ENCODE measurements around the gene MLXIP.
A peak's percentile ranks its signal among the peaks of the same experiment; 100 is the strongest.

MLXIP gene

DNA sequence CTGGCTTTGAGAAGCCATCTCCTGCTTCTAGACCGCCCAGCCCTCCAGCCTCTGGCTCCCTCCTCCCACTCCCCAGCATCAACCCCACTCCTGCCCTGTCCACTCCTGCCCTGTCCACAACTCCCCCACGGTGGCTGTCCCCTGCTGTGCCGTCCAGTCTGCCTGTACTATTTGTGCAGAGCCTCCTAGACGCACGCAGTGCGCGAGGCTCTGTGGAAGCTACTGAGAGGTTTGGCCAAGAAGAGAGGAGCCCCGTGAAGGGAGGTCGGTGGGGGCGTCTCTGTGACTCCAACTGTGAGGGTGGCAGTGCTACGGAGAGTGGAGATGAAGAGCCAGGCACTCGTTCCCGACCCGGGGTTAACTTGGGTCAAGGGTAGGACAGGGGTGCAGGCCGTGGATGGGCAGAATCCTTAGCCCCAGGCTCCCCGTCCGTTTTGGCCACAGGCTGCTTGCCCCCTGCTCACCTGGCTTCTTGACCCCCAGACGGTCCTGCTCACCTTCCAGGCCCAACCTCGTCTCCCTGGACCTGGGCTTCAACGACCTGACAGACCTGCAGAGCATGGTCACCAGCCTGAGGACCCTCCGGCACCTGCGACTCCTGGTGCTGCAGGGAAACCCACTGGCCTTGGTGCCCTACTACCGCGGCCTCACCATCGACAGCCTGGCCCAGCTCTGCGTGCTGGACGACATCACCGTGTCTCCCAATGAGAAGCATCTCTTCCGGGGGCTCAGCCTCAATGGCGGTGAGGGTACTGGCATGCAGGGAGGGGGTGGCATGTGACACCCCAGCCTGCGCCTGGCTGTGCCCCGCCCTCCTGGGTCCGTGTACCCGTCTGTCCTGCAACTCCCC lies 111.3 kb downstream of the MLXIP start:
- H3K4me2 ChIP-seq (ENCODE audit: insufficient read depth, low read length, poor library complexity, severe bottlenecking) = no peak overlapping the region
- no peak for DNase-seq (ENCODE audit: low spot score)
- H2BK120ac ChIP-seq (ENCODE audit: low read depth, low read length) = peak overlapping the region; percentile 91
- H2BK12ac ChIP-seq (ENCODE audit: low read length) = peak overlapping the region; percentile 63
- H3K27me3 ChIP-seq (ENCODE audit: control insufficient read depth in 3 of 3, insufficient read depth in 3 of 3, low read depth in 1 of 3, low read length in 3 of 3) = peaks cover 0 to 14% (median 2%) of the 10 kb centered on the region in 3 experiments
- H3K14ac ChIP-seq (ENCODE audit: low read length) = peak overlapping the region; percentile 63
- no peak overlapping the region for H2BK5ac ChIP-seq (ENCODE audit: low read length)
- H3K9me3 ChIP-seq (replicated peaks in 1 of 2; ENCODE audit: control insufficient read depth in 2 of 2, insufficient read depth in 1 of 2, low read depth in 1 of 2, low read length in 2 of 2) = no peaks in the 10 kb centered on the region
- peak overlapping the region; percentile 91 for H2AK5ac ChIP-seq (ENCODE audit: low read depth, low read length)
- H3K27ac ChIP-seq (replicated peaks; ENCODE audit: low read length) = no peak overlapping the region
- H3K4me3 ChIP-seq (ENCODE audit: low read length in 2 of 2) = no peak overlapping the region
- H4K91ac ChIP-seq (ENCODE audit: low read depth, low read length, poor library complexity) = peak overlapping the region; percentile 81
- no peak overlapping the region for H4K8ac ChIP-seq (ENCODE audit: low read depth, low read length)
- H2BK15ac ChIP-seq (ENCODE audit: low read length) = peak overlapping the region; percentile 45
- WGBS, 2 donors (ENCODE audit: extremely low coverage in 2 of 2, insufficient read length in 2 of 2, insufficient replicate concordance in 1 of 2) = no CpG with 5 or more reads among the region's 34 CpGs
- H3K18ac ChIP-seq (ENCODE audit: low read length) = peak overlapping the region; percentile 53
- no peaks in the 10 kb centered on the region for H3K36me3 ChIP-seq (replicated peaks in 1 of 2; ENCODE audit: control insufficient read depth in 2 of 2, insufficient read depth in 2 of 2, low read length in 2 of 2)
- H2AFZ ChIP-seq (ENCODE audit: low read length) = peak overlapping the region; percentile 29
- no peak overlapping the region for H3K4ac ChIP-seq (ENCODE audit: low read length)
- H3K23ac ChIP-seq (ENCODE audit: low read depth, low read length, poor library complexity) = peak overlapping the region; percentile 58
- H3K79me1 ChIP-seq (ENCODE audit: low read depth, low read length) = no peaks in the 10 kb centered on the region
- H3K4me1 ChIP-seq (ENCODE audit: control insufficient read depth in 2 of 2, insufficient read depth in 1 of 2, low read depth in 1 of 2, low read length in 2 of 2) = peaks cover 0 to 7% of the 10 kb centered on the region in 2 donors
- peak overlapping the region; percentile 4 for H3K9ac ChIP-seq (ENCODE audit: low read depth, low read length, poor library complexity)

DNA sequence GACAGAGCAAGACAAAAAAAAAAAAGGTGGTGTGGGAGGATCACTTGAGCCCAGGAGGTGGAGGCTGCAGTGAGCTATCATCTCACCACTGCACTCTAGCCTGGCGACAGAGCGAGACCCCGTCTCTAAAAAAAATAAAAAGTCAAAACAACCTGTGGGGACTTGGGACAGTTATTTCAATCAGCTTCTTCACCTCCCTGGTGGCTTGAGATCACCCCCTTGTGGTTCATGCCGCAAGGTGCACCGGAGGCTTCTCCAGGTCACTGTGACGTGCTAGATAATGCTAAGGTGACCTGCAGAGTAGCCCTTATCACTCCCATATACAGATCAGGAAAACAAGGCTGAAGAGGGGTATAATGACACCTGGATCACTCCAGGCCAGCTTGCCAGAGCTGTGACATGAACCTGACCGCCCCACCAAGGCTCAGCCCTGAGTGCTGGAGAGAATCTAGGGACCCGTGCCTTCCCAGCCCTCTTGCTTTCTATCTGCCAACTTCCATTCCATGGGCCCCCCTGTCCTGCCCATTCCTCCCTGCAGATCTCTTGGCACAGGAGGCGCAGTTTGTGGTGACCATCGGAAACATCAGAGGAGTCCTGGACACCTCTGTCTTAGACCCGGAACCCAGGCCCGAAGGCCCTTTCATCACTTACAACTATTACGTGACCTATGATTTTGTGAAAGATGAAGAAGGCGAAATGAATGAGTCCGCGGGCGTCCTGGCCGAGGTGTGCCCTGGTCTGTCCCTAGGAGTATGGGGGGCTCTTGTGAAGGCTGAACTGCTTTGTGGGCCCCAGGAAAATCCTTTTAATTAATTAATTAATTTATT lies 112.5 kb downstream of the MLXIP start:
- Histone ChIP-seq H2AFZ (ENCODE audit: low read length) (no peak overlapping the region), H3K4me1 (ENCODE audit: control insufficient read depth in 2 of 2, insufficient read depth in 1 of 2, low read depth in 1 of 2, low read length in 2 of 2) (peaks cover 0 to 7% of the 10 kb centered on the region in 2 donors), H3K36me3 (replicated peaks in 1 of 2; ENCODE audit: control insufficient read depth in 2 of 2, insufficient read depth in 2 of 2, low read length in 2 of 2) (no peaks in the 10 kb centered on the region), H4K91ac (ENCODE audit: low read depth, low read length, poor library complexity) (no peak overlapping the region), H3K27ac (replicated peaks; ENCODE audit: low read length) (no peak overlapping the region), H3K9me3 (replicated peaks in 1 of 2; ENCODE audit: control insufficient read depth in 2 of 2, insufficient read depth in 1 of 2, low read depth in 1 of 2, low read length in 2 of 2) (peaks cover 0 to 3% of the 10 kb centered on the region in 2 donors), H2AK5ac (ENCODE audit: low read depth, low read length) (no peak overlapping the region), H3K18ac (ENCODE audit: low read length) (no peak overlapping the region), H2BK15ac (ENCODE audit: low read length) (no peak overlapping the region), H2BK120ac (ENCODE audit: low read depth, low read length) (no peak overlapping the region), H2BK5ac (ENCODE audit: low read length) (no peak overlapping the region), H3K4ac (ENCODE audit: low read length) (no peak overlapping the region), H4K8ac (ENCODE audit: low read depth, low read length) (no peak overlapping the region), H3K4me2 (ENCODE audit: insufficient read depth, low read length, poor library complexity, severe bottlenecking) (no peak overlapping the region), H3K79me1 (ENCODE audit: low read depth, low read length) (no peaks in the 10 kb centered on the region), H2BK12ac (ENCODE audit: low read length) (no peak overlapping the region), H3K14ac (ENCODE audit: low read length) (no peak overlapping the region), H3K23ac (ENCODE audit: low read depth, low read length, poor library complexity) (no peak overlapping the region), H3K9ac (ENCODE audit: low read depth, low read length, poor library complexity) (no peak overlapping the region), H3K4me3 (ENCODE audit: low read length in 2 of 2) (no peak overlapping the region), H3K27me3 (ENCODE audit: control insufficient read depth in 3 of 3, insufficient read depth in 3 of 3, low read depth in 1 of 3, low read length in 3 of 3) (peaks cover 0 to 2% (median 0%) of the 10 kb centered on the region in 3 experiments)
- DNase-seq (ENCODE audit: low spot score) = peak; percentile 57
- WGBS, 2 donors (ENCODE audit: extremely low coverage in 2 of 2, insufficient read length in 2 of 2, insufficient replicate concordance in 1 of 2) = no CpG with 5 or more reads among the region's 18 CpGs

DNA sequence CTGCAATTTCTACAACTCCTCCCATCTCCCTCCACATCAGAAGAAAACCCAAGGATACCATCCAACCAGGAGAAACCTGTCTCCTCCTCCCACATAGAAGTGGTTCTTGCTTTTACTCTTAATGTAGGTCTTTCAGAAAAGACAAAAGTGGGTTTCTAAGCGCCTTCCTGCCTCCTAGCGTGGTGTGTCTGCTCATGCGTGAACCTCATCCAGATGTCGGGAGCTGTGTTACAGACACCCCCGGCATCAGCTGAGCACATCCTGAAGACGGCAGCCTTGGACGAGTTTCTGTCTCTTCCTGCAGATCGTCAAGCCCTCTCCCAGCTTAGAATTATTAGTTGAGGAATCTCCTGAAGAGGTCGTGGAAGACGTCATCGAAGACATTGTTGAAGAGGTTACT lies 113.9 kb downstream of the MLXIP start:
- no peak overlapping the region for H3K9ac ChIP-seq (ENCODE audit: low read depth, low read length, poor library complexity)
- H3K23ac ChIP-seq (ENCODE audit: low read depth, low read length, poor library complexity) = no peak overlapping the region

GRCh38 chr12:122194804-122195203 lies 116.2 kb downstream of the MLXIP start:
- no peak overlapping the region for H3K18ac ChIP-seq (ENCODE audit: low read length)
- WGBS, 2 donors (ENCODE audit: extremely low coverage in 2 of 2, insufficient read length in 2 of 2, insufficient replicate concordance in 1 of 2) = no CpG with 5 or more reads among the region's 1 CpG
- no peaks in the 10 kb centered on the region for H3K4me1 ChIP-seq (ENCODE audit: control insufficient read depth in 2 of 2, insufficient read depth in 1 of 2, low read depth in 1 of 2, low read length in 2 of 2)
- peaks cover 0 to 3% of the 10 kb centered on the region in 2 donors for H3K9me3 ChIP-seq (replicated peaks in 1 of 2; ENCODE audit: control insufficient read depth in 2 of 2, insufficient read depth in 1 of 2, low read depth in 1 of 2, low read length in 2 of 2)
- H3K23ac ChIP-seq (ENCODE audit: low read depth, low read length, poor library complexity) = no peak overlapping the region
- peaks cover 0 to 4% (median 0%) of the 10 kb centered on the region in 3 experiments for H3K27me3 ChIP-seq (ENCODE audit: control insufficient read depth in 3 of 3, insufficient read depth in 3 of 3, low read depth in 1 of 3, low read length in 3 of 3)
- H3K27ac ChIP-seq (replicated peaks; ENCODE audit: low read length) = no peak overlapping the region
- H3K4ac ChIP-seq (ENCODE audit: low read length) = no peak overlapping the region
- no peak overlapping the region for H2BK15ac ChIP-seq (ENCODE audit: low read length)
- no peak overlapping the region for H2BK12ac ChIP-seq (ENCODE audit: low read length)
- H2AFZ ChIP-seq (ENCODE audit: low read length) = no peak overlapping the region
- no peak overlapping the region for H3K4me3 ChIP-seq (ENCODE audit: low read length in 2 of 2)
- no peak overlapping the region for H2AK5ac ChIP-seq (ENCODE audit: low read depth, low read length)
- no peak overlapping the region for H3K14ac ChIP-seq (ENCODE audit: low read length)
- no peak overlapping the region for H2BK120ac ChIP-seq (ENCODE audit: low read depth, low read length)
- DNase-seq (ENCODE audit: low spot score) = no peak
- no peaks in the 10 kb centered on the region for H3K79me1 ChIP-seq (ENCODE audit: low read depth, low read length)
- H3K36me3 ChIP-seq (replicated peaks in 1 of 2; ENCODE audit: control insufficient read depth in 2 of 2, insufficient read depth in 2 of 2, low read length in 2 of 2) = no peaks in the 10 kb centered on the region
- H3K9ac ChIP-seq (ENCODE audit: low read depth, low read length, poor library complexity) = no peak overlapping the region
- no peak overlapping the region for H4K91ac ChIP-seq (ENCODE audit: low read depth, low read length, poor library complexity)
- H2BK5ac ChIP-seq (ENCODE audit: low read length) = no peak overlapping the region
- H4K8ac ChIP-seq (ENCODE audit: low read depth, low read length) = no peak overlapping the region
- no peak overlapping the region for H3K4me2 ChIP-seq (ENCODE audit: insufficient read depth, low read length, poor library complexity, severe bottlenecking)

More for the DNA sequence above, 113.9 kb downstream of the MLXIP start:
- H2BK5ac ChIP-seq (ENCODE audit: low read length) = no peak overlapping the region
- no peak overlapping the region for H4K91ac ChIP-seq (ENCODE audit: low read depth, low read length, poor library complexity)
- H3K14ac ChIP-seq (ENCODE audit: low read length) = no peak overlapping the region
- H3K27me3 ChIP-seq (ENCODE audit: control insufficient read depth in 3 of 3, insufficient read depth in 3 of 3, low read depth in 1 of 3, low read length in 3 of 3) = no peaks in the 10 kb centered on the region
- H3K9me3 ChIP-seq (replicated peaks in 1 of 2; ENCODE audit: control insufficient read depth in 2 of 2, insufficient read depth in 1 of 2, low read depth in 1 of 2, low read length in 2 of 2) = peaks cover 0 to 3% of the 10 kb centered on the region in 2 donors
- H3K4me3 ChIP-seq (ENCODE audit: low read length in 2 of 2) = no peak overlapping the region
- no peak overlapping the region for H2AFZ ChIP-seq (ENCODE audit: low read length)
- no CpG with 5 or more reads among the region's 11 CpGs for WGBS, 2 donors (ENCODE audit: extremely low coverage in 2 of 2, insufficient read length in 2 of 2, insufficient replicate concordance in 1 of 2)
- H3K27ac ChIP-seq (replicated peaks; ENCODE audit: low read length) = no peak overlapping the region
- no peak overlapping the region for H3K18ac ChIP-seq (ENCODE audit: low read length)
- H3K4ac ChIP-seq (ENCODE audit: low read length) = no peak overlapping the region
- H2AK5ac ChIP-seq (ENCODE audit: low read depth, low read length) = no peak overlapping the region
- no peak overlapping the region for H4K8ac ChIP-seq (ENCODE audit: low read depth, low read length)
- peaks cover 0 to 7% of the 10 kb centered on the region in 2 donors for H3K4me1 ChIP-seq (ENCODE audit: control insufficient read depth in 2 of 2, insufficient read depth in 1 of 2, low read depth in 1 of 2, low read length in 2 of 2)
- H2BK12ac ChIP-seq (ENCODE audit: low read length) = no peak overlapping the region
- no peak overlapping the region for H2BK120ac ChIP-seq (ENCODE audit: low read depth, low read length)
- DNase-seq (ENCODE audit: low spot score) = no peak
- no peaks in the 10 kb centered on the region for H3K36me3 ChIP-seq (replicated peaks in 1 of 2; ENCODE audit: control insufficient read depth in 2 of 2, insufficient read depth in 2 of 2, low read length in 2 of 2)
- H3K4me2 ChIP-seq (ENCODE audit: insufficient read depth, low read length, poor library complexity, severe bottlenecking) = no peak overlapping the region
- no peaks in the 10 kb centered on the region for H3K79me1 ChIP-seq (ENCODE audit: low read depth, low read length)
- peak overlapping the region; percentile 47 for H2BK15ac ChIP-seq (ENCODE audit: low read length)
